NOMO-1 (cell line): ENCODE data around the gene CDYL.

ENCODE experiments used
- DNase-seq, 2 experiments: peaks; one replicate each; lab custom pipeline; 2025; ENCODE audit not compliant: unreplicated experiment in 2 of 2; lab: John Stamatoyannopoulos, UW

The CDYL gene

GRCh38 chr6:4953440-4953839, 177.2 kb downstream of the CDYL start:
- no peak for DNase-seq

- no peak for DNase-seq
These were observed 180.4 kb downstream of the CDYL start for GRCh38 chr6:4956625-4957024.

- DNase-seq: no peak
These were observed 181.5 kb downstream of the CDYL start for GRCh38 chr6:4957521-4958231.

GRCh38 chr6:4958624-4959023, 182.4 kb downstream of the CDYL start:
- DNase-seq: no peak

- no peak for DNase-seq
These were observed 185.3 kb downstream of the CDYL start for GRCh38 chr6:4961322-4962168.

- no peak for DNase-seq
These were observed 186.7 kb downstream of the CDYL start for GRCh38 chr6:4962905-4963304.

GRCh38 chr6:4964675-4965561, 188.7 kb downstream of the CDYL start:
- DNase-seq: no peak

- no peak for DNase-seq
These were observed 189.6 kb downstream of the CDYL start for GRCh38 chr6:4965562-4966389.

- DNase-seq: no peak
These were observed 191.3 kb downstream of the CDYL start for GRCh38 chr6:4967301-4968030.

- no peak for DNase-seq
These were observed 193.5 kb downstream of the CDYL start for GRCh38 chr6:4969609-4970285.

GRCh38 chr6:4970739-4971395, 194.7 kb downstream of the CDYL start:
- DNase-seq: no peak

- DNase-seq: no peak
These were observed 195.6 kb downstream of the CDYL start for GRCh38 chr6:4971851-4972250.

- no peak for DNase-seq
These were observed 196.2 kb downstream of the CDYL start for GRCh38 chr6:4972438-4972837.

GRCh38 chr6:4973415-4973814, 197.2 kb downstream of the CDYL start:
- DNase-seq: no peak

- no peak for DNase-seq
These were observed 198.0 kb downstream of the CDYL start for GRCh38 chr6:4973982-4974745.

GRCh38 chr6:4974962-4975361, 198.8 kb downstream of the CDYL start:
- DNase-seq: no peak

GRCh38 chr6:4975506-4975905, 199.3 kb downstream of the CDYL start:
- no peak for DNase-seq

GRCh38 chr6:4977468-4977867, 201.3 kb downstream of the CDYL start:
- no peak for DNase-seq
